Pulmonary artery endothelial cell (primary cell): ENCODE results near the gene FAM13A. TPM values are rescaled to one million over a fixed set of nuclear protein-coding genes. Genes with fewer than 3 reads are reported as not detected.

ENCODE experiments used
- DNase-seq: peaks from one replicate; pipeline ENCODE4 v3.0.0-alpha.2; 2011; ENCODE audit warnings: low read depth, low spot score
- total RNA-seq: library from RNA; depleted of rRNA; stranded (reverse); fragments of >200 nt; gene quantifications from 2 replicates; pipeline ENCODE4 v1.2.3, GENCODE V29; 2014

FAM13A gene
- total RNA-seq, 1 donor from 2014 or later = 4.0 TPM

DNA sequence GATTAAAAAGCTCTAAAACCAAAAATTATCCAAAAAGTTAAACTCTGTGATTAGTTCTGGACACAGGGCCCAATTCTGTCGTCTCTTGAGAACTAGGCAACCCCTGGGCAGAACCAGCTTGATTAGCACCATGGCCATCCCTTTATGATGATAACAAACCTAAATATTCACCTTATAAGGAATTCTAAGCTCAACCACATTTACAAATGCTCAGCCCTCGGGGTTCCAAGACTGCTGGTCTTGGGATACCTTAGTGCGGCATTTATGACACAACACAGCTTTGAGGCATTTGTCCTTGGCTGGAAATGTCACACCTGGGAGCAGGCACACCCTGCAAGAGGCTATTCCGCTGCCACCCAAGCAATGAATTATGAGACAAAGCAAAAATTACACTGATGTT lies 331.8 kb downstream of the FAM13A start:
- DNase-seq = no peak

DNA sequence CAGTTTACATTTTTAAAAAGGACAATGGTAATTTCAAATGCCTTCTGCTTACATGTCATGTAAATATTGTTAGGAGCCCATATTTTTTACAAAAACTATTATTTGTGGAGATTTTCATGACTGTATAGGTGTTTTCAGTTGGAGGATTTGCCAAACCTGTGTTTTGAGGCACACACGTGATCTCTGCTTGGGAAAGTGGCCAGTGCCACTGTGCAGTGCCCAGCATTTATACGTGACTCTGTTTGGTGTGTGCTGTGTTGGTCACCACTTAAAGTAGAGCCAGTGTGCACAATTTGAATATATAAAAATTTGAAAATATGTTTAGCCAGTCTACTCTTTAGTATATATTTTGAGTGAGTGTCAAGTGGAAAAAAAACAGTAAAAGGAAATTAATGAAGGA lies 332.6 kb downstream of the FAM13A start:
- no peak for DNase-seq

DNA sequence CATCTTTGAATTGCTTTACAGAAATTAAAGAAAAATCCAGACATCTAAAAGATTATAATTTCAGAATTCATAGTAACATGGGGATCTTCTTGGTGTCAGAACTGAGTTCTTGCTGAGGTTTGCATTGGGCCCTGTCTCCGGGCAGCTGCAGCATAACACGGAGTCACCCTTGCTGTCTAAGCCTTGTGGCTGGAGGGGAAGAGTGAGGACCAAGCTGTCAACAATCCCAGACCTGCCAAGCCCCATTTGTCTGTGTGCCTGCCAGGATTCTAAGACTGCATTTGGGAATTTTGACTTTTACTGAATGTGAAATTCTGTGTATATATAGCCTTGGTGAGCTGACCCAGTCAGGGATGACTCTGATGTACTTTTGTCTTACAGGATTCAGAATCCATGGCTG lies 334.2 kb downstream of the FAM13A start:
- no peak for DNase-seq

DNA sequence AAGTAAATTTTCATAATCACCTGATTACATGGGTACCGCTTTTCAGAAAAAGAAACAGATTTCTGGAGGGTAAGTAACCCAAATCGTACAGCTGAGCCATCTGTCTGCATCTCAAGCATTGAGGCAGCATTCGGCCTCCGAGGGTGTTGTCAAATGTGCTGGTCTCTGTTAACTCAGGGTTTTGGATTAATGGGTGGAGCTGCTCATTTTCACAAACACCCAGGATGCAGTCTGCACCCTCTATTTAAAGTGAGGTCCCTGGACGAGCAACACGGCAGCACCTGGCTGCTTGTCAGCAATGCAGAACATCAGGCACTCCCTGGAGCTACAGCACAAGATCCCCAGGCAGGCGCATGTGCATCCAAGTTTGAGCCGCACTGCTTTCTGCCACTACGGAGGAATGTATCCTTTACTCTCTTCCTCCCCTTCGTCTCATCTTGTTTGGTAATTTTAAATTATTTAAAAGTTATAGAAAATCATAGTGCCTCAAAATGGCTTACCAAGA lies 334.7 kb downstream of the FAM13A start:
- DNase-seq = no peak

DNA sequence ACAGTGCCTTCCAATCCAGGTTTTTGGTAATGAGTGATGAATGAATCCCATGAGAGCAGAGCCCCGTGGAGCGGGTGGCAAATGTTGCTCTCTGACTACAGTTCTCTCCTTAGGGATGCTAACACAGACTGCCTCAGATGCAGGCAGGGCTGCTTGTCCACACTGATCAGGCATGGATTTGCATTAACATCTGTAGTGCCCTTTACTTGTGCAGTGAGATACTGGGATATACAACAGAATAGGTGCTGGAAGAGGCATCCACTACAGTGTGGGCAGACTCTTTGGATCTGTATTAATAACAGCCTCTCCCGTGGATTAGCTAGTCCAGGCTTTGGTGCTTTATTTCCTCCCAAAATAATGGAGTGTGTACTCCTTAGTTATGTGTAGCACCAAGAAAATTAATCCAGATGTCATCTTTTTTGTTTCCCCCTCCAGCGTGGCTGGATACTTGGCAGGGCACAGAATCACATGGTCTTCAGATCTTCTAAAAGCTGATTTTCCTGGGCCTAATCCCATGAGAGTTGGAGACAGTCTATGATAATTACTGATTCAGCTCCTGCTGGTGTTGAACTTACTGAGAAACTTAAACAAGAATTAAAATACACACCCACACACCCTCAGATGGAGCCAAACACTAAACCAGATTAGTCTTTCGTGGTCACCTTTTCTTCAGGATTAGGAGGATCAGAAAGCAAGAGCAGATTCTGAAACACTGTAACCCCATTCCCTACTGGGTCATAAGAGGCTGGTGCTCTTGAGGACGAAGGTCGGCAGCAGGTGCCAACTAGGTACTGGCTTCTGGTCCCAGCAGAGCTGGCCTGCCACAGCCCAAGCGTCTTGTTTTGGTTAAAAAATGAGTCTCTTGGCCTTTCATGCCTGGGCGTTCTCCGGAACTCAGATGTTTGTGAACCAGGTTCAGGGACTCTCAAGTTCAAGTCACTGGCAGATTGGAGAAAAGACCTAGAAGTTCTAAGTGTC lies 336.2 kb downstream of the FAM13A start:
- DNase-seq = no peak

DNA sequence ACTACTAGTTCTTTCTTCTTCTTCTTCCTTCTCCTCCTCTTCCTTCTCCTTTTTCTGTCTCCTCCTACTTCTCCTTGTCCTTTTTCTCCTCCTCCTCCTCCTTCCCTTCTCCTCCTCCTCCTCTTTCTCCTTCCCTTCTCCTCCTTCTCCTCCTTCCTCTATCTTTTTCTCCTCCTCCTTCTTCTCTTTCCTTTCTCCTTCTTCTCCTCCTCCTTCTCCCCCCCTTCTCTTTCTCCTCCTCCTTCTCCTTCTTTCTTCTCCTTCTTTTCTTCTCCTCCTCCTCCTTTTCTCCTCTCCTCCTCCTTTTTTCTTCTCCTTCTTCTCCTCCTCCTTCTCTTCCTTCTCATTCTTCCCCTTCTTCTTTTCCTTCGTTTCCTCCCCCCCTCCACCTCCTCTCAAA lies 337.6 kb downstream of the FAM13A start:
- DNase-seq = no peak

- no peak for DNase-seq
Measured at GRCh38 chr4:88718098-88718497, 338.9 kb downstream of the FAM13A start.

- DNase-seq = no peak
Measured at GRCh38 chr4:88713782-88714181, 343.2 kb downstream of the FAM13A start.

DNA sequence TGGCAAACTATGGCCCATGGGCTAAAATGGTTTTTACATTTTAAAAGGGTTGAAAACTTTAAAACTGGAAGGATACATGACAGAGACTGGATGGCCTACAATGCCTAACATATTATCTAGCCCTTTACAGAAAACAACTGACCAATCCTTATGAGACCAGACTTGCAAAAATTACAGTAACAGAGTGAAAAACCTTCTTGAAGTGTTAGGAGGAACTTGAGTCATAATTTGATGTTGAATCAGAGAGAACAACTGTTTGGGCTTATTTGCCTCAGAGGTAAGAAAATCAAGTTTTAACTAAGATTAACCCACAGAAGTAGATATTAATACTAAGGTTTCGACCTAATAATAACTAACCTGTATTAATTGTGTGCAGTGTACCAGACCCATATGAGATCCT lies 347.0 kb downstream of the FAM13A start:
- no peak for DNase-seq

DNA sequence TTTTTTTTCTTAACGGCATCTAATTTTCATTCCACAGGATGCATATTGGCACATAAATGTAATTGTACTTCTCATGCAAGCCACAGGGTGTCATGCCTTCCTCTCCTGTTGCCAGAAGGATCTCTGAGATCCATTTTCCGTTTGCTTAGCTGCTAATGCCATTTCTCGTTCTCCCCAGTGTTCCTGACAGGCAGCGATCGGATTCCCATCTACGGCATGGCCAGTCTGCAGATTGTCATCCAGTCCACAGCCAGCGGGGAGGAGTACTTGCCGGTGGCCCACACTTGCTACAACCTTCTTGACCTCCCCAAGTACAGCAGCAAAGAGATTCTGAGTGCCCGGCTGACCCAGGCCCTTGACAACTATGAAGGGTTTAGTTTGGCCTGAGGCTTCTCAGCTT lies 350.4 kb downstream of the FAM13A start:
- no peak for DNase-seq

GRCh38 chr4:88705805-88706492 lies 351.0 kb downstream of the FAM13A start:
- no peak for DNase-seq

DNA sequence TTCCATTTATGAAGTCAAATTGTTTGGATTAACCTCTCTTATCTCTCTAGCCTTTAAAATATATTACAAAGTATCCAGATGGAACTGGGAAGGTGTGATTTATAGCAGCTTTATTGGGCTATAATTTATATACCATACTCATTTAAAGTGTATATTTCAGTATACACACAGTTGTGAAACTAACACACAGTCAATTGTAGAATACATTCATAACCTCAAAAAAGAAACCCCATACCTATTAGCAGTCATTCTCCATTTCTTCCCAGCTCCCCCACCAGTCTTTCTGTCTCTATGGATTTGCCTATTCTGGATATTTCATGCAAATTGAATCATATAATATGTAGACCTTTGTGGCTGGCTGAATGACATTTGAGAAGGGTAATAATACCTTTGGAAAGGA lies 351.8 kb downstream of the FAM13A start:
- DNase-seq = no peak

- DNase-seq = no peak
Measured at GRCh38 chr4:88702782-88703181, 354.2 kb downstream of the FAM13A start.

DNA sequence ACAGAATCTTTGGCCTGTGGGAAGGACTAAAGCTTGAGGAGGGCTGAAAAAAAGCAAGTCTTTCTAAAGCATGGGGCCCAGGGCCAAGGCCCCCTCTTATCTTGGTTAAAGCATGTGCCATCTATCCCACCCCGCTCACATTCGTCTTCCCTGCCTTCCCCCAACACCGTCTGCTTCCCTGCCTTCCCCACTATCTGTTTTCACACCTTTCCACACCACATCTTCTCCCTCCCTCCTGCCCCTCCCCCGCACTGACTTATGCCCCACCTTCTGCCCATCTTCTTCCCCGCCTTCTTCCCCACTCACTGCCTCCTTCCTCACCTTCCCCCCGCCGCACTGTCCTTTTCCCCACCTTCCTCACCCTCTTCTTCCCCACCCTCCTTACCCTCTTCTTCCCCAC lies 358.5 kb downstream of the FAM13A start:
- no peak for DNase-seq

DNA sequence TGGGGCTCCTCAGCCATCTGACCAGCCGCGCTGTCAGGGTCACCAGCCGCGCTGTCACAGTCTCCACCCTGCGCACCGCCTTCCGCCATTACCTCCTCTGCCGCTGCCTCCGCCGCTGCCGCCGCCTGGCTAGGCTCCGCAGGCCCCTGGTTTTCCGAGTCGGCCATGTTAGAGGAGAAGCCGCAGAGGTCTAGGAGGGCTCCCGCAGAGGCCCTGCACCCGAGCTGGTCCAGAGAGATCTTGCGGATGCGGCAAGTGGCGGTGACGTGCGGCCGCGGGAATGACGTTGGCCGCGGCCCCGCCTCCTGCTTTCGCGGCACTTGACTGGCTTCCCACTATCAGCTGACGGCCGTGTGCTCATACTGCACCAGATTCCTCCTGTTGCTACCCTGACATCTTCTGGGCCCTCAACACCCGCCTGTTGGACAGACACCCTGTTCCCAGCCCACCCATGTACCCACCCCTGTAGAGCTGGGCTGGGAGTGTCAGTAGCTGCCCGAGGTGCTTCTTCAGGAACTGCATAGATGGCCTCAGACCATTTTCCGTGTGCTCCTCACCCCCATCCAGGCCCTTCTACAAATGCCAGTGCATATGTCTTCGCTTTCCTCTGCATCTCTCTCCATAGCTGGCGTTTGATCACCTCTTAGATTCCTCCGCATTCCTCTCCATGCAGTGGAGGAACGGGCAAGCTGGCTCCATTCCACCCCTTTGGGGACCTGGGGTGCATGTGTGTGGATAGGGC lies 359.2 kb downstream of the FAM13A start, which contains the start of gene NAP1L5:
Gene NAP1L5, minus strand, starts transcription at position 242 of the 742 bp plus-strand sequence. Its CDS starts 75 bp downstream, at position 167.
- DNase-seq = no peak

- DNase-seq = no peak
Measured at GRCh38 chr4:88697141-88697540, 359.8 kb downstream of the FAM13A start.

DNA sequence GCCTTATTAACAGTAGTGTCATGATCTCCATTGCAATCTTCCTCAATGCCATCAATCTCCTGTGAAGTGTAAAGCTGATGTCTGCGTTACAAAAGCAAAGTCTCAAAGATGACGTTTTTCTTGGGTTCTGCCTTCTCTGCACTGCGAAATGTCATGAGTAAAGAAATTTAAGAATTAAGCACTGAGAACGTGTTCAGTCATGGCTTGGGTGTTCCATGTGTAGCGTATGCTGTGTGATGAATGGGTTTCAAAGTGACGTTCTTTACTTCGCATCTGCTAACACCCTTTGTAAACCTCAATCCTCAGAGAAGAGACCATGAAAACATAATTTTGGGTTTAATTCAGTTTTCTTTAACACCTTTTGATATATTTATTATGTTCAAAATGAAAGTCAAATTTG lies 360.4 kb downstream of the FAM13A start:
- DNase-seq = no peak

GRCh38 chr4:88693792-88694191 lies 363.2 kb downstream of the FAM13A start:
- DNase-seq = no peak

DNA sequence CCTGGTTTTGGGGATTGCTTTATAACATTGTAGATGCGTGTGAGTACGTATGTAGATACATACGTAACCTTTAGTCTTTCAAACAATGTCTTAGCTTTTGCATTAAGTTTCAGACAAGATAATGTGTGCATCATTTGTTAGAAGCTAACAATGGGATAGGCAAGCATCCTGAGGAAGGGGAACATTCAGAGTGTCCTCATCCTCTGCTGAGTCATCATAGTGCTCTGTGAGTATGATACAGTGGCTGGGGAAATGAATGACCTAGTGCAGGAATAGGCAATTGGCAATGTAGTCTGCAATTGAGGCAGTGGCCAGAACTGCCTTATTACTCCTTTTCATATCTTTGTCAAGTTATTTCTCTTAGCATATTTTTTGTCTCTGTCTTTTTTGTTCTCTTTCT lies 366.6 kb downstream of the FAM13A start:
- DNase-seq = no peak

DNA sequence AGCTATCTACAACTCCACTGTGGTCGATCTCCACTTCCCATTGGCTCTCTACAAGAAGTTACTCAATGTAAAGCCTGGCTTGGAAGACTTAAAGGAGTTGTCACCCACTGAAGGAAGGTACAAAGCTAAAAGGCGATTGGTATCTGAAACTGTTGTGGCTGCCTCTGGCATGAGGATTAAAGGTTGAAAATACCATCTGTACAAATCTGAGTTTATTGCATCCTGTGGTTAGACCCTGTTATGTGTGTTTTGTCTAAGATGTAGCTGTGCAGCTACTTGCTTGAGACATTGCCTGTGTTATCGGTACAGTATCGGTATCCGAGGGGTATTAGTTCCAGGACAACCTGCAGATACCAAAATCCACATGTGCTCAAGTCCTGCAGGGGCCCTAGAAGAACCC lies 375.8 kb downstream of the FAM13A start:
- no peak for DNase-seq
